ENCODE data around the gene DYNLL1.
"Not testable (repeated sequence)": the region's sequence is repeated elsewhere in the genome, so short reads cannot be mapped to it uniquely, and the experiment has no call there.

DYNLL1 gene

GRCh38 chr12:120498870-120499515 lies 3.1 kb downstream of the DYNLL1 start:
- DNase-seq: no peak
- in situ Hi-C loops (cut with MboI; ENCODE audit: low pct_unique_long_range_greater_than_20kb, low sequenced_read_pairs): no loop called here

- in situ Hi-C loops (cut with MboI; ENCODE audit: low pct_unique_long_range_greater_than_20kb, low sequenced_read_pairs): no loop called here
- DNase-seq: no peak
Measured at GRCh38 chr12:120500581-120500980, 4.7 kb downstream of the DYNLL1 start.

GRCh38 chr12:120504587-120504986 lies 8.7 kb downstream of the DYNLL1 start:
- no peak for DNase-seq
- in situ Hi-C loops (cut with MboI; ENCODE audit: low pct_unique_long_range_greater_than_20kb, low sequenced_read_pairs): no loop called here

GRCh38 chr12:120508537-120508936 lies 12.6 kb downstream of the DYNLL1 start:
- in situ Hi-C loops (cut with MboI; ENCODE audit: low pct_unique_long_range_greater_than_20kb, low sequenced_read_pairs): no loop called here
- DNase-seq: no peak

GRCh38 chr12:120514002-120514401 lies 18.1 kb downstream of the DYNLL1 start:
- in situ Hi-C loops (cut with MboI; ENCODE audit: low pct_unique_long_range_greater_than_20kb, low sequenced_read_pairs): no loop called here
- DNase-seq: no peak

- DNase-seq: no peak
- in situ Hi-C loops (cut with MboI; ENCODE audit: low pct_unique_long_range_greater_than_20kb, low sequenced_read_pairs): no loop called here
Measured at GRCh38 chr12:120515496-120515895, 19.6 kb downstream of the DYNLL1 start.

- DNase-seq; in situ Hi-C loops (cut with MboI; ENCODE audit: low pct_unique_long_range_greater_than_20kb, low sequenced_read_pairs): not testable (repeated sequence)
Measured at GRCh38 chr12:120519324-120519723, 23.4 kb downstream of the DYNLL1 start.

GRCh38 chr12:120522568-120522967 lies 26.7 kb downstream of the DYNLL1 start:
- DNase-seq: no peak
- in situ Hi-C loops (cut with MboI; ENCODE audit: low pct_unique_long_range_greater_than_20kb, low sequenced_read_pairs): no loop called here

GRCh38 chr12:120528861-120529525 lies 33.1 kb downstream of the DYNLL1 start, which contains the start of gene COQ5:
TSS of gene COQ5 (minus strand) at chr12:120529158. CDS start at chr12:120529141, 17 bp downstream.
- in situ Hi-C loops (cut with MboI; ENCODE audit: low pct_unique_long_range_greater_than_20kb, low sequenced_read_pairs): no loop called here
- DNase-seq: peak; percentile 84

- DNase-seq: no peak
- in situ Hi-C loops (cut with MboI; ENCODE audit: low pct_unique_long_range_greater_than_20kb, low sequenced_read_pairs): no loop called here
Measured at GRCh38 chr12:120529641-120530417, 33.9 kb downstream of the DYNLL1 start.

- in situ Hi-C loops (cut with MboI; ENCODE audit: low pct_unique_long_range_greater_than_20kb, low sequenced_read_pairs); DNase-seq: not testable (repeated sequence)
Measured at GRCh38 chr12:120530418-120530761, 34.5 kb downstream of the DYNLL1 start.

GRCh38 chr12:120532701-120533238 lies 36.9 kb downstream of the DYNLL1 start:
- DNase-seq: no peak
- in situ Hi-C loops (cut with MboI; ENCODE audit: low pct_unique_long_range_greater_than_20kb, low sequenced_read_pairs): no loop called here

- in situ Hi-C loops (cut with MboI; ENCODE audit: low pct_unique_long_range_greater_than_20kb, low sequenced_read_pairs): no loop called here
- DNase-seq: peak; percentile 83
Measured at GRCh38 chr12:120534203-120534702, 38.3 kb downstream of the DYNLL1 start, which contains the start of gene RNF10. TSS of gene RNF10 (plus strand) at chr12:120534356. CDS start at chr12:120534812, 456 bp downstream.

GRCh38 chr12:120534703-120535655 lies 39.1 kb downstream of the DYNLL1 start:
- in situ Hi-C loops (cut with MboI; ENCODE audit: low pct_unique_long_range_greater_than_20kb, low sequenced_read_pairs): no loop called here
- peak; percentile 66 for DNase-seq

- DNase-seq: no peak
- in situ Hi-C loops (cut with MboI; ENCODE audit: low pct_unique_long_range_greater_than_20kb, low sequenced_read_pairs): no loop called here
Measured at GRCh38 chr12:120536064-120536791, 40.3 kb downstream of the DYNLL1 start.

- DNase-seq: no peak
- in situ Hi-C loops (cut with MboI; ENCODE audit: low pct_unique_long_range_greater_than_20kb, low sequenced_read_pairs): no loop called here
Measured at GRCh38 chr12:120537856-120538220, 41.9 kb downstream of the DYNLL1 start.

- in situ Hi-C loops (cut with MboI; ENCODE audit: low pct_unique_long_range_greater_than_20kb, low sequenced_read_pairs): no loop called here
- peak; percentile 38 for DNase-seq
Measured at GRCh38 chr12:120538281-120539156, 42.6 kb downstream of the DYNLL1 start.

Data from KBM-7 (cell line).